Stimulated activated CD8-positive, alpha-beta memory T cell treated with anti-CD3 and anti-CD28 coated beads, Interleukin-7, amount 100 ng/mL, for 4 hours (primary cell): ENCODE data around the gene UQCC5.

Source experiments
- DNase-seq, 2 donors: peaks; one replicate each; pipeline ENCODE4 v3.0.0-alpha.2; 2020; ENCODE audit warnings: low read depth in 2 of 2

UQCC5 gene, protein sequence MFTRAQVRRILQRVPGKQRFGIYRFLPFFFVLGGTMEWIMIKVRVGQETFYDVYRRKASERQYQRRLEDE

DNA sequence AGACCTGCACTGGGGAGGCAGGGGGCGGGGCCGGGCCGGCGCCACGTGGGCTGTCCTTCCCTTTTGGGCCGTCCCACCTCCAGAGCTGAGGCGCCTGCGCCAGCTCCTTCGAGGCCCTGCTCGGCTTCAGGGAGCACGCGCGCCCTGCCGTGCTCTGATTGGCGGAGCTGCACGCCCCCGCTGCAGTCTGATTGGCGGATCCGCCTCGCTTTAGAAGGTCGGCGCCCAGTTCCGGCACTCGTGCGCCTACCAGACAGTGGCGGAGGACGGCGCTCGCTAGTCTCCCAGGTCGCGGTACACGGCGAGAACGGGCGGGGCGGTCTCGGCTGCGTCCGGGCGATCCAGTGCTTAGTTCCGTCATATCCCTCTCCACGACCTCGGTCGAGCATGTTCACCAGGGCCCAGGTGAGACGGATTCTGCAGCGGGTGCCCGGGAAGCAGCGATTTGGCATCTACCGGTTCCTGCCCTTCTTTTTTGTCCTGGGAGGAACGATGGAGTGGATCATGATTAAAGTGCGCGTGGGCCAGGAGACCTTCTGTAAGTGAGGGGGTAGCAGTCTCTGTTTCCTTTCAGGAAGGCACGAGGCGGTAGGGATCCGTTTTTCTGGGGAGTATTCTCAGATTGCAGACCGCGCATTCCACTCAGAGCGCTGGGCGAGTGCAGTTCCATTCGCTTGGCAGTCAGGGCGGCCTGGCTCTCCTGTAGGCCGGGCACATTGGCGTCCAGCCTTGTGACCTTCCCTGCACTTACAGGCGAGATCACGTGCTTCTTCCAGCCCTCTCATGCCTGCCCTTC is at the start of gene UQCC5:
Gene UQCC5, plus strand, starts transcription at position 237 of the 796 bp plus-strand sequence. Its CDS starts 151 bp downstream, at position 388.
- peak; percentile 94 to 98 for DNase-seq

DNA sequence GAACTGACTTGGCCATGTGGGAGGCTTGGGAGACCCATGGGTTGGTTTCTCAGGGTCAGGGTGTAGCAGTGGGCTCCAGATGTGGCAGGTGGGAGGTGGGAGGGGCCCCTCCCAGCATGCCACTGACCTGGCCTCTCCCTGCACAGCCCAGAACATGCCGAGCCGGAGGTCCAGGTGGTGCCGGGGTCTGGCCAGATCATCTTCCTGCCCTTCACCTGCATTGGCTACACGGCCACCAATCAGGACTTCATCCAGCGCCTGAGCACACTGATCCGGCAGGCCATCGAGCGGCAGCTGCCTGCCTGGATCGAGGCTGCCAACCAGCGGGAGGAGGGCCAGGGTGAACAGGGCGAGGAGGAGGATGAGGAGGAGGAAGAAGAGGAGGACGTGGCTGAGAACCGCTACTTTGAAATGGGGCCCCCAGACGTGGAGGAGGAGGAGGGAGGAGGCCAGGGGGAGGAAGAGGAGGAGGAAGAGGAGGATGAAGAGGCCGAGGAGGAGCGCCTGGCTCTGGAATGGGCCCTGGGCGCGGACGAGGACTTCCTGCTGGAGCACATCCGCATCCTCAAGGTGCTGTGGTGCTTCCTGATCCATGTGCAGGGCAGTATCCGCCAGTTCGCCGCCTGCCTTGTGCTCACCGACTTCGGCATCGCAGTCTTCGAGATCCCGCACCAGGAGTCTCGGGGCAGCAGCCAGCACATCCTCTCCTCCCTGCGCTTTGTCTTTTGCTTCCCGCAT is 49.2 kb upstream of the UQCC5 start:
- DNase-seq, result no peak

DNA sequence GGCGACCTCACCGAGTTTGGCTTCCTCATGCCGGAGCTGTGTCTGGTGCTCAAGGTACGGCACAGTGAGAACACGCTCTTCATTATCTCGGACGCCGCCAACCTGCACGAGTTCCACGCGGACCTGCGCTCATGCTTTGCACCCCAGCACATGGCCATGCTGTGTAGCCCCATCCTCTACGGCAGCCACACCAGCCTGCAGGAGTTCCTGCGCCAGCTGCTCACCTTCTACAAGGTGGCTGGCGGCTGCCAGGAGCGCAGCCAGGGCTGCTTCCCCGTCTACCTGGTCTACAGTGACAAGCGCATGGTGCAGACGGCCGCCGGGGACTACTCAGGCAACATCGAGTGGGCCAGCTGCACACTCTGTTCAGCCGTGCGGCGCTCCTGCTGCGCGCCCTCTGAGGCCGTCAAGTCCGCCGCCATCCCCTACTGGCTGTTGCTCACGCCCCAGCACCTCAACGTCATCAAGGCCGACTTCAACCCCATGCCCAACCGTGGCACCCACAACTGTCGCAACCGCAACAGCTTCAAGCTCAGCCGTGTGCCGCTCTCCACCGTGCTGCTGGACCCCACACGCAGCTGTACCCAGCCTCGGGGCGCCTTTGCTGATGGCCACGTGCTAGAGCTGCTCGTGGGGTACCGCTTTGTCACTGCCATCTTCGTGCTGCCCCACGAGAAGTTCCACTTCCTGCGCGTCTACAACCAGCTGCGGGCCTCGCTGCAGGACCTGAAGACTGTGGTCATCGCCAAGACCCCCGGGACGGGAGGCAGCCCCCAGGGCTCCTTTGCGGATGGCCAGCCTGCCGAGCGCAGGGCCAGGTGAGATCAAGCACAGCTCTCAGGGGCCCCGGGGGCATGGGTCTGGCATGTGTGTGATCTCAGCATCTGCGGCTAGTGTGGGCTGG is 48.4 kb upstream of the UQCC5 start:
- DNase-seq, result no peak

DNA sequence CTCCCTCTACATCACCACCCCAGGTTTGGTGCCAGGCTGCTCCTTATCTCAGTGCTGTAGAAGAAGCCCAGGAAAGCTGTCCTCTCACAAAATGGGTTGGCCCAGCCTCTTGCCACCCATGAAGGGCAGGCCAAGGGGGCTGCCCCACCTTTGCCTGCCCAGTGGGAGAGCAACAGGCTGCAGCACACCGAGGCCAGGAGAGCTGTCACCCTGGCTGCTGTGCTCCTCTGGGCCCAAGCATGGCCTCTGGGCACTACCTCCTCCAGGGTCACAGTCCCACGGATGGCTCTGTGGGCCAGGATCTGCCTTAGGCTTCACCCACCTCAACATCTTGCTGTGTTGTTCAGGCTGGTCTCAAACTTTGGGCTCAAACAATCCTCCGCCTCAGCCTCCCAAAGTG is 47.7 kb upstream of the UQCC5 start:
- DNase-seq, result no peak

DNA sequence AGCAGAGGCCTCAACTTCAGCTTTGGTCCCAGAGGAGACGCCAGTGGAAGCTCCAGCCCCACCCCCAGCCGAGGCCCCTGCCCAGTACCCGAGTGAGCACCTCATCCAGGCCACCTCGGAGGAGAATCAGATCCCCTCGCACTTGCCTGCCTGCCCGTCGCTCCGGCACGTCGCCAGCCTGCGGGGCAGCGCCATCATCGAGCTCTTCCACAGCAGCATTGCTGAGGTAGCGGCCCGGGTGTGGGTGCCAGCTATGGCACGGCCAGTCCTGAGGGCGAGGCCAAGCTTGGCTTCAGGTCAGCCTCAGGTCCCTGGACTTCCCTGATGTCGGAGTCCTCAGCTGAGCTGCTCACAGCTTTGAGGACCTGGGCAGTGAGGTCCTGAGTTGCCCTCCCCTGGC is 47.0 kb upstream of the UQCC5 start:
- DNase-seq, result no peak

DNA sequence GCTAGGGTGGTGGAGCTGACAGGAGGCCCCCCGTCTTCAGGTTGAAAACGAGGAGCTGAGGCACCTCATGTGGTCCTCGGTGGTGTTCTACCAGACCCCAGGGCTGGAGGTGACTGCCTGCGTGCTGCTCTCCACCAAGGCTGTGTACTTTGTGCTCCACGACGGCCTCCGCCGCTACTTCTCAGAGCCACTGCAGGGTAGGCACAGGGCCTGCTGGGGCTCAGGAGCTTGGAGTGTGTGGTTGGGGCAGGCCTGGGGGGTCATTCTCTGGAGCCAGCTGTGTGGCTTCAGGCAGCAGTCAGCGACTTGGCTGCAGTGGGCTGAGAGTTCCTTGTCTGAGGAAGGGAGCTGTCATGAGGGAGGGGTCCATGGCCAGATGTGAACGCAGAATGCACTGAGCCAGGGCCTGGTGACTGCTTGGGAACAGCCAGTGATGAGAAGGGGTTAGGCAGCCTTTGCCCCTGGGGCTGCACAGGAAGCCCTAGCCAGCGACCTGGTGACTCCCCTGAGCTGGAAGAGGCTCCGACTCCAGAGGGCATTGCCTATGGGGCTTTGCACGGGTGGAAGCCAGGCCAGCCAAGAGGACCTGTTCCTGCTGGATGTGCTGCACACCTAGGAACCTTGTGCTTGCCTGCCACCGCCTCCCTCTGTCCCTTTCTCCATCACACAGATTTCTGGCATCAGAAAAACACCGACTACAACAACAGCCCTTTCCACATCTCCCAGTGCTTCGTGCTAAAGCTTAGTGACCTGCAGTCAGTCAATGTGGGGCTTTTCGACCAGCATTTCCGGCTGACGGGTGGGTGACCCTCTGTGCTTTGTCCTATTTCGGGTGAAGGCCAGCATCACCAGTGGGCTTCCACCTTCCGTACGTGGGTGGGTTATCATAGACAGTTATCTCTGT is 46.1 kb upstream of the UQCC5 start:
- DNase-seq, result no peak

DNA sequence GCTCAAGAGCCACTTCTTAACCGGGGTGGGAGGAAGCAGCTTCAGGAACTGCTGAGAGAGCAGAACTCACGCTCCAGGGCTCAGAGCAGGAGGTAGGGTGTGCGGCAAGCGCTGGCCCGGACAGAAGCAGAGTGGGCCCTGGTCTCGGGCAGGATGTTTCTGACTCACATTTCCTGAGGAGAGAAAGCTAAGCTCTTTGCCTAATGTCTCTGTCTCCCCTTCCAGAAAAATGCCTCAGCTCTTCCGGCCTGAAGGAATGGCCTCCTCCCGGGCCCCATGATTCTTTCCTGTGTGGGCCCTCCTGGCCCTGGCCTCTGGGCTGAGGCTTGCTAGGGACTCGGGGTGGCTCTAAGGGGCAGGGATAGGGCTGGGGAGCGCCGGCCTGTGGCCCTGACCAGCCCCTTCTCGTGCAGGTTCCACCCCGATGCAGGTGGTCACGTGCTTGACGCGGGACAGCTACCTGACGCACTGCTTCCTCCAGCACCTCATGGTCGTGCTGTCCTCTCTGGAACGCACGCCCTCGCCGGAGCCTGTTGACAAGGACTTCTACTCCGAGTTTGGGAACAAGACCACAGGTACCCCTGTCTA is 45.4 kb upstream of the UQCC5 start:
- DNase-seq, result no peak

DNA sequence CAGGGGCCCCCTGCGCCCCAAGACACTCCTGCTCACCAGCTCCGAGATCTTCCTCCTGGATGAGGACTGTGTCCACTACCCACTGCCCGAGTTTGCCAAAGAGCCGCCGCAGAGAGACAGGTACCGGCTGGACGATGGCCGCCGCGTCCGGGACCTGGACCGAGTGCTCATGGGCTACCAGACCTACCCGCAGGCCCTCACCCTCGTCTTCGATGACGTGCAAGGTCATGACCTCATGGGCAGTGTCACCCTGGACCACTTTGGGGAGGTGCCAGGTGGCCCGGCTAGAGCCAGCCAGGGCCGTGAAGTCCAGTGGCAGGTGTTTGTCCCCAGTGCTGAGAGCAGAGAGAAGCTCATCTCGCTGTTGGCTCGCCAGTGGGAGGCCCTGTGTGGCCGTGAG is 44.3 kb upstream of the UQCC5 start:
- no peak for DNase-seq

DNA sequence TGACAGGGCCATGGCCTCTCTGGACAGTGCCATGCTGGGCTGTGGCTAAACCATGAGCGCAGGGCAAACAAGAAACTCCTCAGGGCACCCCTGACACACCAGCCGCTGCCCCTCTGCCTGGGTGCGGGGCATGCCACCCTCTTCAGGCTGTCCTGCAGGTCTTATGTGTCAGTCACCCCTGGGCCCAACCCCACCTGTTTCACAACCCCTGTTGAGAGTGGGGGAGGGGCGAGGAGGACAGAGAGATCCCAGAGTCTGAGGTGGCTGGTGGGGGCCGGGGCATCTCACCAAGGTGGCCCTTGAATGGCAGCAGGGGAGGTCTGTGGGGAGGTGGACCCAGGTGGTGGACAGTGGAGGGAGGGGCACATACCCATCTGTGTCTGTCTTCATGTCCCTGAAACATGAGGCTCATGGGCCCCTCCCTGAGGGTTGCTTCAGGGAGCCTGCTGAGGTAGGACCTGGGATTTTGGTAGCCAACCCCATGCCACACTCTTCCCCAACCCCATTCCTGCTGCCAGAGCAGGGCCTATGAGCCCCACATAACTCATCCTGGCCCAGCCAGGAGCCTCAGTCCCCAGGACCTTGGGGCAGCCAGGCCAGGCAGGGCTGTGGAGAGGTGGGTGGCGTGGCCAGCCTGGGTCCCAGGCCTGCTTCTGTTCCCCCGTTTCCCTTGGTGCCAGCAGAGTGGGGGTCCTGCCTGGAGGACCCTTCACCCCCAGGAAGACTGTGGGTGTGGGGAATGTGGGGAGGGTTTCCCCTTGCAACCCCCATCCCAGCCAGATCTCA is 43.0 kb upstream of the UQCC5 start:
- no peak for DNase-seq

DNA sequence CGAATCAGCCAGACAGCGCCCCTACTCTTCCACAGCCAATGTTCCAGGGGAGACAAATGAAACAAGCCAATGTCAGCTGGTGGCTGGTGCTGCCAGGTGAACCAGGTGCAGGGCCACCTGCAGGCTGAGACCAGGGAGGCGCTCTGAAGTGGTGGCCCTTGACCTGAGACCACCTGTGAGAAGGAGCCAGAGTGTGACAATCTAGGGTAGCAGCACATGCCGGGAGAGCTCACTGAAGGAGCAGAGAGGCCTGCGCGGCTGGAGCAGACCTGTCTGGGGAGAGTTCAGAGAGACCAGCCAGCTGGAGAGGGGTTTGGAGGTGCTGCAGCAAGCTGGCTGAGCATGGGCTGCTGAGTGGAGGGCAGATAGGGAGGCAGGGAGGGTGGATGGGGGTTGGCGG is 42.0 kb upstream of the UQCC5 start:
- no peak for DNase-seq

DNA sequence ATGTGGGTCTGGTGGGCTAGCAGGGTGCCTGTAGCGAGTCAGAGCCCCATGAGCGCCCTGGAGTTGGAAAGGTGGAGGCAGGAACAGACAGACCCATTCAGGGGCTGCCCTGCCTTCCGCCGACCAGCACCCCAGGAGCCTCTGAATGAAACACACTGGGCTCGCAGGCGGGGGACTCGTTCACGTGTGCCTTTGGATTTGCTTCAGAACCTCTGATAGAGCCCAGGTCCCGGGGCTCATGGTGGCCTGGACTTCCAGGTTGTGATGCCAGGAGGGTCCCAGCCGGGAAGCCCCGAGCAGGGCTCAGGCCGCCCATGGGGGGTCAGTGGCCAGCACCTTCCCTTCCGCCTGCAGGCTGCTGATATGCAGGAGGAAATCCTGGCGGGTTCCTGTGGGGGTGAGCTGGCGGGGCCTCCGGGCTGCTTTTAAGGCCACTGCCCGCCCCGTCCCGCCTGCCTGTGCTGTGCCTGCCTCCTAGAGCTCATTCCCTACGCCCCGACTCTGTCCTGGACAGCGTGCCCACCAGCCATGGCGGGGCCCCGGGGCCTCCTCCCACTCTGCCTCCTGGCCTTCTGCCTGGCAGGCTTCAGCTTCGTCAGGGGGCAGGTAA is 41.4 kb upstream of the UQCC5 start, which contains the start of gene STAB1:
Gene STAB1, plus strand, starts transcription at position 453 of the 610 bp plus-strand sequence. Its CDS starts 76 bp downstream, at position 529.
- no peak for DNase-seq

DNA sequence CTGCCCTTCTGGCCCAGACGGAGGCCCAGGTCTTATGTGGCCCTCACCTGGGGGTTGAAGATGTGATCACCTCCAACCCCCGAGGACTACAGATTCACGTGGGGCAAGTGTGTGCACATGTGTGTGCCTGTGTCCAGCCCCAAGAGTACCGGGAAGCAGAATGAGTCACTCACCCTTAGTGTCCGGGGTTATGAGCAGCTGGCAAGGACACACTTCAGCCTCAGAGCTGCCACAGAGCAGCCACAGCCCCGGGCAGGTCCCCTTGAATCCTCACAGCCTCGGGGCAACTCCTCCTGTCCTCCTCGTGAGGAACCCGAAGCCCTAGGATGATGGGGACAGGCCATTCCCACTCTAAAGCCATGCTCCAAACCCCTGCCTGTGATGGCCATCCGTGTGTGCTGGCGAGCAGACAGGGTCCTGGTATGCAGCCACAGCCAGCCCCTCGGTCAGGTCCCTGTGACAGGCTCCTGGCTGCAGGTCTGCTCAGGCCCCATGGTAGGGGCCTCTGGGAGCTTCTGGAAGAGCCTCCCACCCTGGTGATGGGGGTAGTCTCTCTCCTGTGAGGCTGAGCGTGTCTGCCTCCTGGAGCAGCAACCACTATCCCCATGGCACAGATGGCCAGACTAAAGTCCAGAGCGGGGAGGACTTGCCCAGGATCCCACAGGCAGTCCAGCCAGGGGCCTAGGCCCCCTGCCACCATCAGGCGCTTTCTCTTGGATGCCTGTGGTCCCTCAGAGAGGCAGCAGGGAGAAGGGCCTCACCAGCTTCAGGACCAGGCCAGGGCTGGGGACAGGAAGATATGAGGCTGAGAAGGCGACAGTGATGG is 40.4 kb upstream of the UQCC5 start:
- DNase-seq, result no peak

DNA sequence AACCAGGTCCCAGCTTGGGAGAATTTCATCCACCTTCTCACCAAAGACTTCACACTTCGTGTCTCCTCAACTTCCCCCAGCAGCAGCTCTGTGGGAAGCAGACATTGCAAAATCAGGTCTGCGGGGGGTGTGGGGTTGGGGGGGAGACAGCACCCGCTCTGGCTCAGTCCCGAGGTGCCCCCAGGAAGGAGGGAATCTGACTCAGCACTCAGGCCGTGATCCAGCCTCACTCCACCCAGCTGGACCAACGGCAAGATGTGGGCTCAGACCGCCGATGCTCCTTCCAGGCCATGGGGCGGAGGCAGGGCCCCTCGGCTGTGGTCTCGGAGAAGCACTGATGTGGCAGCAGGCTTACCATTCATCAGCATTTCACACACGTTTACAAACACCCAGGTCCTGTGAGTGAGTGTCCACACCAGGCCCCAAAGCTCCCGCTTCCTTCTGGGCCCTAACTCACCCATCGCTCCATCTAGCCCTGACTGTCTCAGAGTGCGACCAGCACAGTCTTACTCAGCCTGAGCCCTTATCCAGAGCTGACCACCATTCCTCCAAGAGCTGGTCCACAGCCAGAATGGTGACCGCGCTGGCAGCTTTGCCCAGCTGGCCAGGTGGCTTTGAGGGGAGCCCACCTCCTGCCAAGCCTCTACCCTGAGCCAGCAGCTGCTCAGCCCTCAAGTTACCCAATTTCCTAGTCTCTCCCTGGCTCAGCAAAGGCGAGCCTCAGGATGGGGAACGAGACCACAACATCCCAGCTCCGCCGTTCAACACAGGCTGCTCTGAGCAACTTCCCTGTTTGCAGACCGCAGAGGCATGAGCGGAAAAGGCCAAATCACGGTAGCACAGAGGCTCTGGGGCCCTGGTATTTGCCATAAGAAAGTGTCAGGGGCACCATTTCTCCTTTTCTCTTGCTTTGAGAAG is 38.0 kb upstream of the UQCC5 start:
- DNase-seq, result no peak

DNA sequence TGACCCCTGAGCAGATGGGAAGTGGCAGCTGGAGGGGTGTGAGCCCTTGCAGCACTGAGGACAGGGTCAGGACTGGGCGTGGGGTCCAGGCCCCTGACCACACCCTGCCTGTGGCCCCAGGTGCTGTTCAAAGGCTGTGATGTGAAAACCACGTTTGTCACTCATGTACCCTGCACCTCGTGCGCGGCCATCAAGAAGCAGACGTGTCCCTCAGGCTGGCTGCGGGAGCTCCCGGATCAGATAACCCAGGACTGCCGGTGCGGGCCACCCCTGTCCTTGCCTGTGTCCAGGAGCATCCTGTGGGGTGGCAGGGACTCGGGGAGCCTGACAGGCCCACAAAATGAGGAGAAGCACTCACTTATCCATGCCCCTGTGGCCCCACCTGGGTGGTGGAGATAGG is 35.4 kb upstream of the UQCC5 start:
- no peak for DNase-seq

DNA sequence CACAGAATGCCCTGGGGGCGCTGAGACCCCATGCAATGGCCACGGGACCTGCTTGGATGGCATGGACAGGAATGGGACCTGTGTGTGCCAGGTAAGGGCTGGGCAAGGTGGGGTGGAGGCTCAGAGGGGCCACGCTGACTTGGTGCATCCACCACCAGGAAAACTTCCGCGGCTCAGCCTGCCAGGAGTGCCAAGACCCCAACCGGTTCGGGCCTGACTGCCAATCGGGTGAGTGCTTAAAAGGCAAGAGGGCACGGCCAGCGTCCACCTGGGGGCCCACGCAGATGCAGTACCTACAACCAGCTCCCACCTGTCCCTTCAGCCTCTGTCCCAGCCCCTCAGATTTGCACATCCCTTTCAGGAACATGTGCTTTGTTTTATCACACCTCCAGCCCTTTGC is 34.4 kb upstream of the UQCC5 start:
- DNase-seq, result no peak

DNA sequence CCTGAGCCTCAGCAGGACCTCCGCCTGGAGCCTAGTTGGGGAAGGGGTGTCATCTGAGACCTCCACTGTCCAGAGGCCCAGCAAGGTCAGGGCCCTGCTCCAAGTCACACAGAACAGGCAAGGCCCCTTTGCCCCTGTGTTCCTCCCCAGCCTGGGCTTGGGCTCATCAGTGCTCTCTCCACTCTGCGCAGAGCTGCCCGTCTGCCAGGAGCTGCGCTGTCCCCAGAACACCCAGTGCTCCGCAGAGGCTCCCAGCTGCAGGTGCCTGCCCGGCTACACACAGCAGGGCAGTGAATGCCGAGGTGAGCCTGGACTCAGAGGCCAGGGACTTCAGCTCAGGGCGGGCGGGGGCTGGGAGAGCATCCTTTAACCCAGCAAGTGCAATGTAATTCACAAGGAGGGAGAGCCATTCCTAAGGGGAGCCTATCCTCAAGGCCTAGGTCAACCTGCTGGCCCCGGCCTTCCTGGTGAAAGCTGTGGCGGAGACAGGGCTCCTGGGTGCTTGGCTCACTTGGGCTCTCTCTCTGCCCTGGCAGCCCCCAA is 33.5 kb upstream of the UQCC5 start:
- no peak for DNase-seq
